Stimulated activated CD4-positive, alpha-beta T cell treated with anti-CD3 and anti-CD28 coated beads, Interleukin-1b, Interleukin-23, amount 100 ng/mL, for 24 hours (primary cell): ENCODE data around the gene SERPINA7.
"Not testable (repeated sequence)": the region's sequence is repeated elsewhere in the genome, so short reads cannot be mapped to it uniquely, and the experiment has no call there.

ENCODE experiments used
- DNase-seq, 4 experiments: peaks; one replicate each; pipeline ENCODE4 v3.0.0-alpha.2; 2020; ENCODE audit warnings: low read depth in 4 of 4, low spot score in 1 of 4

Gene SERPINA7

GRCh38 chrX:106038625-106039024 is at the start of gene SERPINA7:
Gene SERPINA7 (minus strand): TSS chrX:106038727. CDS start chrX:106037058, 1,669 bp downstream.
- DNase-seq: no peak

GRCh38 chrX:106069048-106069447 is 30.5 kb upstream of the SERPINA7 start:
- DNase-seq: no peak

- no peak for DNase-seq
Observed at GRCh38 chrX:106050054-106050453, 11.5 kb upstream of the SERPINA7 start.

GRCh38 chrX:106042296-106042695 is 3.8 kb upstream of the SERPINA7 start:
- no peak for DNase-seq

- no peak for DNase-seq
Observed at GRCh38 chrX:106040861-106041260, 2.3 kb upstream of the SERPINA7 start.

GRCh38 chrX:106039920-106040319 is 1.4 kb upstream of the SERPINA7 start:
- DNase-seq: no peak

- no peak for DNase-seq
Observed at GRCh38 chrX:106037835-106038473, 573 bp downstream of the SERPINA7 start.

- DNase-seq: no peak
Observed at GRCh38 chrX:106036716-106037115, 1.8 kb downstream of the SERPINA7 start.

GRCh38 chrX:106035064-106035463 is 3.5 kb downstream of the SERPINA7 start:
- no peak for DNase-seq

GRCh38 chrX:106023947-106024346 is 14.6 kb downstream of the SERPINA7 start:
- DNase-seq: no peak

- DNase-seq: no peak
Observed at GRCh38 chrX:106022238-106022637, 16.3 kb downstream of the SERPINA7 start.

- DNase-seq: no peak
Observed at GRCh38 chrX:106014119-106014775, 24.3 kb downstream of the SERPINA7 start.

GRCh38 chrX:106009145-106009544 is 29.4 kb downstream of the SERPINA7 start:
- DNase-seq: no peak

GRCh38 chrX:106007815-106008214 is 30.7 kb downstream of the SERPINA7 start:
- DNase-seq: no peak

GRCh38 chrX:106005684-106006083 is 32.8 kb downstream of the SERPINA7 start:
- DNase-seq: no peak

- DNase-seq: not testable (repeated sequence)
Observed at GRCh38 chrX:106000609-106001008, 37.9 kb downstream of the SERPINA7 start.

GRCh38 chrX:106000203-106000602 is 38.3 kb downstream of the SERPINA7 start:
- DNase-seq: no peak

GRCh38 chrX:105999294-105999693 is 39.2 kb downstream of the SERPINA7 start:
- no peak for DNase-seq

GRCh38 chrX:105988487-105988886 is 50.0 kb downstream of the SERPINA7 start:
- DNase-seq: not testable (repeated sequence)
